Endothelial cell (in vitro differentiated cells): ENCODE measurements around the gene TSPAN15. TPM values are rescaled to one million over a fixed set of nuclear protein-coding genes. Genes with fewer than 3 reads are reported as not detected.

Experiments used
- DNase-seq: peaks from one replicate; pipeline ENCODE4 v3.0.0; 2021; ENCODE audit warnings: low spot score
- H3K27ac Mint-ChIP-seq: one replicate; pipeline ENCODE4 v1.8.0; 2021; ENCODE audit warnings: mixed read lengths, inconsistent platforms; ENCODE audit not compliant: unreplicated experiment
- H3K27me3 Mint-ChIP-seq: one replicate; pipeline ENCODE4 v1.8.0; 2021; ENCODE audit warnings: mild to moderate bottlenecking, moderate library complexity, mixed read lengths, inconsistent platforms; ENCODE audit not compliant: unreplicated experiment
- H3K36me3 Mint-ChIP-seq: one replicate; pipeline ENCODE4 v1.8.0; 2021; ENCODE audit warnings: mild to moderate bottlenecking, low read depth, mixed read lengths, inconsistent platforms; ENCODE audit not compliant: unreplicated experiment
- H3K4me1 Mint-ChIP-seq: one replicate; pipeline ENCODE4 v1.8.0; 2021; ENCODE audit warnings: mild to moderate bottlenecking, mixed read lengths, inconsistent platforms; ENCODE audit not compliant: unreplicated experiment
- H3K4me3 Mint-ChIP-seq: one replicate; pipeline ENCODE4 v1.8.0; 2021; ENCODE audit warnings: mild to moderate bottlenecking, mixed read lengths, inconsistent platforms; ENCODE audit not compliant: unreplicated experiment
- H3K9me3 Mint-ChIP-seq: one replicate; pipeline ENCODE4 v1.8.0; 2021; ENCODE audit warnings: mixed read lengths, inconsistent platforms; ENCODE audit not compliant: unreplicated experiment
- CTCF ChIP-seq: fragments of 200-600 bp; sonication (generic); IDR thresholded peaks from one replicate; pipeline ENCODE4 v1.5.0; 2021; ENCODE audit warnings: antibody characterized with exemption; ENCODE audit not compliant: unreplicated experiment
- total RNA-seq: library from RNA; stranded (reverse); fragmentation: NEBNext Ultra II Directional; extraction: Animal tissue kit (Norgen Biotek cat#: 25700); gene quantifications from one replicate; pipeline ENCODE4 v1.2.1, GENCODE V29; 2021; ENCODE audit not compliant: unreplicated experiment

The TSPAN15 gene
- total RNA-seq, 1 donor from 2014 or later: 195 TPM

GRCh38 chr10:69497611-69498390 lies 46.5 kb downstream of the TSPAN15 start:
- DNase-seq: no peak
- Mint-ChIP-seq H3K4me1 (peaks cover 29% of the 10 kb centered on the region), H3K4me3 (peak overlapping the region; percentile 39), H3K27ac (no peak overlapping the region), H3K9me3 (no peaks in the 10 kb centered on the region), H3K27me3 (peaks cover 17% of the 10 kb centered on the region), H3K36me3 (peaks cover 47% of the 10 kb centered on the region)
- TF ChIP-seq CTCF: no peak

DNA sequence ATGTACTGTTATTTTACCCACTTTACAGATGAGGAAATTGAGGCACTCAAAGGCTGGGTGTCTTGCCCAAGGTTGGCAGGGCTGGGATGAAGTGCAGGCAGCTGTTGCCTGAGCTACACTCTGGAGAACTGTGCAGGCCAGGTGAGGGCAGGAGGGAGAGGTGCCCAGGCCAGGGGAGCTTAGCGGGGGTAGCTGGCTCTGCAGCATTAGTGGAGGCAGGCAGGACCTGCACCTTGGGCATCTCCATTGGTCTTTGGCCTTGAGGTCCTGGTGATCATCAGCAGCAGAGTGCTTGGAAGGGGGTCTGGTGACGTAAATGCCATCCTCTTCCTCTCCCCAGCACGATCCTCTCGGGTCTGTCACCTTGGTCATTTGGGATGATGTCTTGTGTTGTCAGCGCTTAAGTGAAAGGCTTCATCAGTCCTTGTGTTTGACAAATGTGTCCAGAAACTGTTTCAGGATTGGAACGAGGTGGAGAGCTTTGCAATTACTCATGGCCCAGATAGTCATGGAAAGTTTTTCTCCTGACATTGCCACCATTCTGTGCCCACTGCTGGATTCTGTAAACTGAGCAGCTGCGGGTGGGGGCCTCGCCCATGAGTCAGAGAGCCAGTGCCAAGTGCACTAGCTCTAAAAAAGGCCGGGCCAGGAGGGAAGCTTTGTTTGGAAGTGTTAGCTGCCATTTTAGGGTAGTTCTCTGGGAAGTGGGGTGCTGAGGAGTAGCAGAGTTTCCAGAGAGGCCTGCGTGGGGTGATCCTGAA lies 47.6 kb downstream of the TSPAN15 start:
- H3K9me3 Mint-ChIP-seq: no peaks in the 10 kb centered on the region
- no peak overlapping the region for H3K27ac Mint-ChIP-seq
- peaks cover 27% of the 10 kb centered on the region for H3K4me1 Mint-ChIP-seq
- DNase-seq: no peak
- H3K4me3 Mint-ChIP-seq: peak overlapping the region; percentile 39
- no peak for TF ChIP-seq CTCF
- H3K36me3 Mint-ChIP-seq: peaks cover 48% of the 10 kb centered on the region
- peaks cover 16% of the 10 kb centered on the region for H3K27me3 Mint-ChIP-seq

- peaks cover 47% of the 10 kb centered on the region for H3K36me3 Mint-ChIP-seq
- TF ChIP-seq CTCF: no peak
- peak overlapping the region; percentile 16 for H3K4me3 Mint-ChIP-seq
- peaks cover 10% of the 10 kb centered on the region for H3K27me3 Mint-ChIP-seq
- peaks cover 22% of the 10 kb centered on the region for H3K4me1 Mint-ChIP-seq
- H3K27ac Mint-ChIP-seq: no peak overlapping the region
- DNase-seq: no peak
- H3K9me3 Mint-ChIP-seq: no peaks in the 10 kb centered on the region
Observed at GRCh38 chr10:69499726-69500689, 48.7 kb downstream of the TSPAN15 start.

GRCh38 chr10:69500864-69501468 lies 49.7 kb downstream of the TSPAN15 start:
- no peak overlapping the region for H3K27ac Mint-ChIP-seq
- H3K9me3 Mint-ChIP-seq: no peaks in the 10 kb centered on the region
- peaks cover 40% of the 10 kb centered on the region for H3K36me3 Mint-ChIP-seq
- TF ChIP-seq CTCF: no peak
- no peak overlapping the region for H3K4me3 Mint-ChIP-seq
- H3K4me1 Mint-ChIP-seq: peaks cover 22% of the 10 kb centered on the region
- DNase-seq: no peak
- peaks cover 5% of the 10 kb centered on the region for H3K27me3 Mint-ChIP-seq
